ENCODE results near the gene GAPDH.
"Not testable (repeated sequence)": the region's sequence is repeated elsewhere in the genome, so short reads cannot be mapped to it uniquely, and the experiment has no call there.

The GAPDH gene

DNA sequence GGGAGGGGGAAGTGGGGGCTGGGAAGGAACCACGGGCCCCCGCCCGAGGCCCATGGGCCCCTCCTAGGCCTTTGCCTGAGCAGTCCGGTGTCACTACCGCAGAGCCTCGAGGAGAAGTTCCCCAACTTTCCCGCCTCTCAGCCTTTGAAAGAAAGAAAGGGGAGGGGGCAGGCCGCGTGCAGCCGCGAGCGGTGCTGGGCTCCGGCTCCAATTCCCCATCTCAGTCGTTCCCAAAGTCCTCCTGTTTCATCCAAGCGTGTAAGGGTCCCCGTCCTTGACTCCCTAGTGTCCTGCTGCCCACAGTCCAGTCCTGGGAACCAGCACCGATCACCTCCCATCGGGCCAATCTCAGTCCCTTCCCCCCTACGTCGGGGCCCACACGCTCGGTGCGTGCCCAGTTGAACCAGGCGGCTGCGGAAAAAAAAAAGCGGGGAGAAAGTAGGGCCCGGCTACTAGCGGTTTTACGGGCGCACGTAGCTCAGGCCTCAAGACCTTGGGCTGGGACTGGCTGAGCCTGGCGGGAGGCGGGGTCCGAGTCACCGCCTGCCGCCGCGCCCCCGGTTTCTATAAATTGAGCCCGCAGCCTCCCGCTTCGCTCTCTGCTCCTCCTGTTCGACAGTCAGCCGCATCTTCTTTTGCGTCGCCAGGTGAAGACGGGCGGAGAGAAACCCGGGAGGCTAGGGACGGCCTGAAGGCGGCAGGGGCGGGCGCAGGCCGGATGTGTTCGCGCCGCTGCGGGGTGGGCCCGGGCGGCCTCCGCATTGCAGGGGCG is at the start of gene GAPDH:
GAPDH (plus strand) TSS at position 595 of the 772 bp plus-strand sequence. CDS start 316 bp downstream, outside the sequence.
- peak; percentile 84 for DNase-seq (ENCODE audit: low read depth)

GRCh38 chr12:6488240-6488639 is 46.1 kb upstream of the GAPDH start:
- no peak for DNase-seq (ENCODE audit: low read depth)

GRCh38 chr12:6489449-6489848 is 44.9 kb upstream of the GAPDH start:
- no peak for DNase-seq (ENCODE audit: low read depth)

DNA sequence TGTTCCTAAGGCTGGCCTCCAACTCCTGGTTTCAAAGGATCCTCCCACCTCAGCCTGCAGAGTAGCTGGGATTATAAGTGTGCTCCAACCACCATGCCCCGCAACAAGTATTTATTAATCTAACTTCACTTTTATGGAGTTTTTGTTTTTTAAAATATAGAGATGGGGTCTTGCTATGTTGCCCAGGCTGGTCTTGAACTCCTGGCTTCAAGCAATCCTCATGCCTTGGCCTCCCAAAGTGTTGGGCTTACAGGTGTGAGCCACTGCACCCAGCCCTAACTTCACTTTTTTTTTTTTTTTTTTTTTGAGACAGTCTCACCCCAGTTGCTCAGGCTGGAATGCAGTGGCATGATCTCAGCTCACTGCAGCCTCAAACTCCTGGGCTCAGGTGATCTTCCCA is 43.6 kb upstream of the GAPDH start:
- DNase-seq (ENCODE audit: low read depth), result not testable (repeated sequence)

DNA sequence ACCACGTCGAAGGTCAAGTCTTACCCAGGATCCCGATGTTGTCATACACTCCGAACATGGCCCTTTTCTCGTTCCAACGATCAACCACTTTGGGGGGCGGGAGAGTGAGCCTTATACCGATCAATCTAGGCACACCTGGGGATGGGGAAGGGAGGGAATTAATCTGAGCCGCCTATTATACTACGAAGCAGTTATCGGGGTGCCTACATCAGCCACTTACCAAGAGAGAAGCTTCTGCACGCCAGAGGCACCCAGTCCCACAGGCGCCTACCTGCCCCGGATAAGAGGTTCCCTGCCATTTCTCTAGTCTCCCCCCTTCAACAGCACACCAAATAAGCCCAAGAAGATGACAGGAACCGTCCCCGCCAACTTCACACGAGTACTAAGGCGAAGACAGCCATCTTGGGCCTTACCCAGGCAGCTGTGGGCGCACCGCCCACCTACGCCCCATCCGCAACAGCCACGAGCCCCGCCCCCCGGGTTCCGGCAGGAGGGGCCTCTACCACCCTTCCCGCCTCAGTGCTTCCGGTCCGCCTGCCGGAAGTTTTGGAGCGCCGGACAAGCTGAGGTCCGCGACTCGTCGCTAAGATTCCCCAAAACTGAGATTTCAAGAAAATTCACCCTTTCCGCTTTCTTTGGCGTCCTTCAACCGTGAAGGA is 41.4 kb upstream of the GAPDH start, which contains the start of gene MRPL51:
MRPL51 (minus strand) TSS at position 425 of the 659 bp plus-strand sequence; CDS start at position 299, 126 bp downstream.
- DNase-seq (ENCODE audit: low read depth), result peak; percentile 64

DNA sequence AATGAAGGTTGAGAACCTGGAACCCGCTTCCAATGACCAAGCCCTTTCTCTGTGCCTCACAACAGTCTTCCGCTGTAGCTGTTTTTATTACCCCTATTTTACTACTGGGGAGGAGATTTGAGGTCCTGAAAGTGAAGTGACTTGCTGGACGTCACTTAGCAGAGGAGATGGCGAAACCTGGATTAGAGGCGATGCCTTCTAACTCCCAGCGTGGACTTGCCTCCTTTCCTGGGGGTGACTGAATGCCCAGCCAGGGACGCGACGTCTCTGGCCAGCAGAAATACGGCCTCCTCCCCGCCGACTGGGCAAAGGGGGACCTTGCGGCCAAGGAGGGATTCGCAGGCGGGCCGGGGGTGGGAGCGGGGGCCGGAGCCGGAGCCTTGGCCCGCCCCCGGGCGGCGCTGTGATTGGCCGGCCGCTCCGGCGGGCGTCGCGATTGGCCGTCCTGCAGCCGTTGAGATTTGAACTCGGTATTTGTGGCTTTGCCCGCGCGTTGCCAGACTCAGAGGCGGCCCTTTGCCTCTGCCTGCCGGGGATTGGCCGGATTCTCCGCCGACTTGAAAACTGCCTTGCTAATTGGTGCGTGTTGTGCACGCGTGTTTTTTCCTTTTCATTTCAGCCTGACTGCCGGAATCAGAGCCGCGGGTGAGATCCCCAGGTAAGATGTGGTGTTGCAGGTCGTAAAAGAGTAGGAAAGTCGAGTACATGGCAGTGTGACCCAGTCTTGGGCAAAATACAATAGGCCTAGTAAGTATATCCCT is 40.6 kb upstream of the GAPDH start, which contains the start of gene NCAPD2:
NCAPD2 (plus strand) TSS at position 606 of the 761 bp plus-strand sequence. CDS start 997 bp downstream, outside the sequence.
- DNase-seq (ENCODE audit: low read depth), result peak; percentile 79

- no peak for DNase-seq (ENCODE audit: low read depth)
These were observed 40.0 kb upstream of the GAPDH start for GRCh38 chr12:6494258-6494743.

- DNase-seq (ENCODE audit: low read depth), result no peak
These were observed 39.3 kb upstream of the GAPDH start for GRCh38 chr12:6494968-6495367.

DNA sequence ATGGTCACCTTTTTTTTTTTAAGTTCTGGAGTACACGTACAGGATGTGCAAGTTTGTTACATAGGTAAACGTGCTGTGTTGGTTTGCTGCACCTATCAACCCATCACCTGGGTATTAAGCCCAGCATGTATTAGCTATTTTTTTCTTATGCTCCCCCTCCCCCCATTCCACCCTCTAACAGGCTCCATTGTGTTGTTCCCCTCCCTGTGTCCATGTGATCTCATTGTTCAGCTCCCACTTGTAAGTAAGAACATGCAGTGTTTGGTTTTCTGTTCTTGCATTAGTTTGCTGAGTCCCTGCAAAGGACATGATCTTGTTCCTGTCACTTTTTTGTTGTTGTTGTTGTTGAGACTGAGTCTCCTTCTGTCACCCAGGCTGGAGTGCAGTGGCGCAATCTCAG is 37.0 kb upstream of the GAPDH start:
- not testable (repeated sequence) for DNase-seq (ENCODE audit: low read depth)

DNA sequence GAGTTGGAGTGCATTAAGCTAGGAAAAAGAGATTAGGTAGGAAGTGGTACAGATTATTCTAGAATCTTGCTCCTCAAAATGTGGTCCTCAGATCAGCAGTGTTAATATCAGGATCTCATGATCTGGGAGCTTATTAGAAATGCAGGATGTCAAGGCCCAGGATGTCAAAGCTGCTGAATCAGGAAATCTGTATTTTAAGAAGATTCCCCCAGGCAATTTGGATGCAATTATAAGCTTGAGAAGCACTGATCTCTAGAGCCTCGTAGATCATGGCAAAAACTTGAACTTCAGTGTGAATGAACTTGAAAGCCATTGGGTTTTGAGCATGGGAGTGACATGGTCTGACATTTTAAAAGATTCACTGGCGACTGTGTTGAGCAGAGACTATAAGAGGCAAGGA is 33.9 kb upstream of the GAPDH start:
- DNase-seq (ENCODE audit: low read depth), result no peak

GRCh38 chr12:6507102-6507998 is 27.0 kb upstream of the GAPDH start:
- no peak for DNase-seq (ENCODE audit: low read depth)

DNA sequence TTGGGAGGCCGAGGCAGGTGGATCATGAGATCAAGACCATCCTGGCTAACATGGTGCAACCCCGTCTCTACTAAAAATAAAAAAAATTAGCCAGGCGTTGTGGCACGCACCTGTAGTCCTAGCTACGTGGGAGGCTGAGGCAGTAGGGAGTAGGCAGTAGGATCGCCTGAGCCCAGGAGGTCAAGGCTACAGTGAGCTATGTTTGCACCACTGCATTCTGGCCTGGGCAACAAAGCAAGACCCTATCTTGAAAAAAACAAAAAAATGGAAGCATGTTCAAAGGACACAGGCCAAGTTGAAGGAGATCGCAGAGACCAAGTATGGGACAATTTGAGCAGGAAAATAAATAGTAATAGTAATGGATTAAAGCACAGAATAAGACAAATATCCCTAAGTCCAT is 26.2 kb upstream of the GAPDH start:
- no peak for DNase-seq (ENCODE audit: low read depth)

GRCh38 chr12:6520186-6520585 is 14.1 kb upstream of the GAPDH start:
- DNase-seq (ENCODE audit: low read depth), result no peak

- DNase-seq (ENCODE audit: low read depth), result no peak
These were observed 12.1 kb upstream of the GAPDH start for GRCh38 chr12:6522193-6522592.

DNA sequence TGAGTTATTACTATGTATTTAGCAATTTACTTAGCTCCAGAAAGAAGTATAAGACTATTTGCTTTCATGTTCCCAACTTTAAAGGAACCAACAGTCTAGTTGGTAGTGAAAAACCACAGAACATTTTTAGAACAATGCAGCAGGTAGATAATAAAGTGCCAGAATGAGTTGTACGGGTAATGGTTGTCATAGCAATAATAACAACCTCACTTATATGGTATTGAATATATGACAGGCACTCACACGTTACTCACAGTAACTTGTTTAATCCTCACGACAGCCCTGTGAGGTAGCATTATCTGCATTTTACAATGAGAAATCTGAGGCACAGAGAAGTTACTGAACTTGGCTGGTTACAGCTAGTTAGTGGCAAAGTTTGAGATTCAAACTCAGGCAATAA is 10.6 kb upstream of the GAPDH start:
- no peak for DNase-seq (ENCODE audit: low read depth)

DNA sequence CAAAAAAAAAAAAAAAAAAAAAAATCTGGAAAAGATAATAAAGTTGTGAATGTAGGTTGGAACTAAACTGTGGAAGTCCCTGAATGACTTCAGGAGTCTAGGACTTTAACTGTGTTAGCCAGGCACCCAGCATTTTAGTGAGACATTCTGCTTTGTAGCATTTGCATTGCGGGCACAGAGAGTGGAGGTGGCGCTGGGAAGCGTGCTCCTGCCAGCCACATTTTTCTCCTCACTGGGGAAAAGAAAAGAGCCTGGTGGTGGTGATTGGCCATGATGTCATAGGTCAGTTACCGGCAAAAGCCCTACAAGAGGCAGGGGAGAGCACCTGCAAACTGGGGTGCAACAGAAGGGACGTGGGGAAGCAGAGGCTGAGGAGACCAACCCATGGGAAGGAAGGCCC is 9.7 kb upstream of the GAPDH start:
- no peak for DNase-seq (ENCODE audit: low read depth)

GRCh38 chr12:6526201-6526600 is 8.1 kb upstream of the GAPDH start:
- no peak for DNase-seq (ENCODE audit: low read depth)

GRCh38 chr12:6526766-6527525 is 7.4 kb upstream of the GAPDH start:
- no peak for DNase-seq (ENCODE audit: low read depth)

DNA sequence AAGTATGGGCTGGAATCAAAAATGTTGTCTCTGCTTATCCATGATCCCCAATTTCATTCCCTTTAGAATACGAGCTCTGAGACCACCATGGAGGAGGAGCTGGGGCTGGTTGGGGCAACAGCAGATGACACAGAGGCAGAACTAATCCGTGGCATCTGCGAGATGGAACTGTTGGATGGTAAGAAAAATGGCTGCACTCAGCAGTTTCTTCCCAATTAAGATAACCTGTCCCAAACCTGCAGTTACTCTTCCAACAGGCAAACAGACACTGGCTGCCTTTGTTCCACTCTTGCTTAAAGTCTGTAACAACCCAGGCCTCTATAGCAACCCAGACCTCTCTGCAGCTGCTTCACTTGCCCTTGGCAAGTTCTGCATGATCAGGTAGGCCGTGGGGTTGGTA is 6.6 kb upstream of the GAPDH start:
- no peak for DNase-seq (ENCODE audit: low read depth)

GRCh38 chr12:6528539-6529235 is 5.6 kb upstream of the GAPDH start:
- DNase-seq (ENCODE audit: low read depth), result no peak
